Measurements from ENCODE around the gene RNASEH2A.

Gene RNASEH2A

DNA sequence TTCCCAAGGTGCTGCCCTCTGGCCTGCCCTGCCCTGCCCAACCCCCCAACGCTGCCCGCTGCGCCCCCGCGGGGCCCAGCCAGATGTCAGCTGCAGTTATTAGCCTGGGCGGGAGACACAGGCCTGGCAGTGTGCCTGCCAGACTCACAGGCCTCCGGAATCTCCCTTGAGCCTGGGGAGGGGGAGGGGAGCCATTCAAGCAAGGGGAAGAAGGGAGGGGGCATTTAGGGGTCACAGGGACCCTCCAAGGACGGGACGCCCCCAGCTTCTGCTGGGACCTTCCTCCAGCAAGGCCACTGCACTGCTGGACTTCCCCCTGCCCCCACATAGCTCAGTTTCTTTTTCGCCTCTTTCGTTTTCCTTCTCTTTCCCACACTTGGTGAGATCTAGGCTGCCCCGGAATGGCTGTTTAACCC lies 17.7 kb upstream of the RNASEH2A start:
- peaks cover 2% of the 10 kb centered on the region for H3K36me3 Mint-ChIP-seq
- no peaks in the 10 kb centered on the region for H3K9me3 Mint-ChIP-seq
- H3K4me3 Mint-ChIP-seq = peak overlapping the region; percentile 74
- H3K27me3 Mint-ChIP-seq = no peaks in the 10 kb centered on the region
- H3K4me1 Mint-ChIP-seq = peaks cover 17% of the 10 kb centered on the region
- H3K27ac Mint-ChIP-seq = peak overlapping the region; percentile 83

DNA sequence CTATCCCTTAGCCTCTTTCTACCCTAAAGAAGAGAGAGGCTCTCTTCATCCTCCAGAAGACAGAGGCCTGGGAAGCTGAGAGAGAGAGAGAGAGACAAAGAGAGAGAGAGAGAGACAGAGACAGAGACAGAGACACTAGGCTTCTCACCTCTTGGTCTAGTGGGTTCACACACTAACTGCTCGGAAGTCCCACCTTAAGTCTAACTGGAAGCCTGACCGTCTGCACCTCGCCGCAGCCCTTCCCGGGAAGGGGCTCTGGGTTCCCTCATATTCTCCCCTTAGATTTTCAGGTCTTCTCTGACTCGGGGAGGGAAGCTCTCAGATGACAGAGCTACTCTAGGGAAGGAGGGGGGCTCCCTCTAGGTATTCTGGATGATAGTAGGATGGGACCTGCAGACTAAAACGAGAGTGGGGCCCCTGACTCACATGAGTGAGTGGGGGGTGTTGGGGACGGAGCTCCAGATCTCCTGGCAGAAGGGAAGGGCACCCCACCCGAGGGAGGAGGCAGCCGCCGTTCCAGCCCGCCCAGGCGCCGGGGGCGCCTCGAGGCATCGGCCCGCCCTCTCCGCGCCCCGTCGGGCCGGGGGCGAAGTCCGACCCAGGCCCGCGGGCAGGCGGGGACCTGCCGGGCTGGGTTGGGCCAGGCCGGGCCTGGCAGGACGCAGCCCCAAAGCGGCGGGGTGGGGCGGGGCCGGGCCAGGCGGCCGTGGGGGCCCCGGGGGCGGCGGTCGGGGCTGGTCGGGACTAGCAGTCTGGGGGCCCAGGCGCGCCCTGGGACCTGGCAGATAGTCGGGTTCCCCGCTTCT lies 17.1 kb upstream of the RNASEH2A start:
- Mint-ChIP-seq H3K4me1 (peaks cover 20% of the 10 kb centered on the region), H3K9me3 (no peaks in the 10 kb centered on the region), H3K36me3 (peaks cover 2% of the 10 kb centered on the region), H3K27me3 (no peaks in the 10 kb centered on the region), H3K27ac (peak overlapping the region; percentile 83), H3K4me3 (peak overlapping the region; percentile 74)

DNA sequence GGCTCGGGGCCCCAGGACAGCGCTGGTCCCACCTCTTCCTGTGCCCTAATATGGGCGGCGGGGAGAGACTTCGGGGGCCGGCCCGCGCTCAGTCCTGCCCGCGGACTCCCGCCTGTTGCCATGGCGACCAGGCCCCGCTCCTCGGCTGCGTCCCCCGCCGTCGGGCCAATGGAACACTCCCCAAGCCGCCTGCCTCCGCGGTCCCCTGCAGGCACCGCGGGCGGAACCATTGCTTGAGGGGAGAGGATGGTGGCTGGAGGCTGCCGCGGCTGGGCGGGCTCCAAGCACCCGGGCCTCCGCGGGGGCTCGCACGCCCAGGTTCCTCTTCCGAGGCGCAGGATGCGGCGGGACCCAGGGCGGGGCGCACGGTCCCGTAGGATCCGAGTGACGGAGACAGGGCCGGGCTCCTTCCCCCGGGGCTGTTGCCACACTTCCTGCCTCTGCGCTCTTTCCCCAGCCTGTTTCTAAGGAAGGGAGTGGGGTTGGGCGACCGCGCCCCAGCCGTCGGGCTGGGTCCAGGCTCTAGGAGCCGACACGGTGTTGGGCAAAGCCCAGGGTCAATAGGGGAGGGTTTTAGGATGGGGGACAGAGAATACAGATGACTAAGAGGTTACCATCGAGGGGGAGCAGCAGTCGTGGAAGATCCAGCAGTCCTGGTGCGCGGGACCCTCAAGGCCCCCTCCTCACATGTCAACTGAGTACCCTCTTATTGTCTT lies 16.3 kb upstream of the RNASEH2A start:
- Mint-ChIP-seq H3K36me3 (peaks cover 2% of the 10 kb centered on the region), H3K4me1 (peaks cover 27% of the 10 kb centered on the region), H3K4me3 (peak overlapping the region; percentile 95), H3K27me3 (no peaks in the 10 kb centered on the region), H3K27ac (peak overlapping the region; percentile 95), H3K9me3 (no peaks in the 10 kb centered on the region)

DNA sequence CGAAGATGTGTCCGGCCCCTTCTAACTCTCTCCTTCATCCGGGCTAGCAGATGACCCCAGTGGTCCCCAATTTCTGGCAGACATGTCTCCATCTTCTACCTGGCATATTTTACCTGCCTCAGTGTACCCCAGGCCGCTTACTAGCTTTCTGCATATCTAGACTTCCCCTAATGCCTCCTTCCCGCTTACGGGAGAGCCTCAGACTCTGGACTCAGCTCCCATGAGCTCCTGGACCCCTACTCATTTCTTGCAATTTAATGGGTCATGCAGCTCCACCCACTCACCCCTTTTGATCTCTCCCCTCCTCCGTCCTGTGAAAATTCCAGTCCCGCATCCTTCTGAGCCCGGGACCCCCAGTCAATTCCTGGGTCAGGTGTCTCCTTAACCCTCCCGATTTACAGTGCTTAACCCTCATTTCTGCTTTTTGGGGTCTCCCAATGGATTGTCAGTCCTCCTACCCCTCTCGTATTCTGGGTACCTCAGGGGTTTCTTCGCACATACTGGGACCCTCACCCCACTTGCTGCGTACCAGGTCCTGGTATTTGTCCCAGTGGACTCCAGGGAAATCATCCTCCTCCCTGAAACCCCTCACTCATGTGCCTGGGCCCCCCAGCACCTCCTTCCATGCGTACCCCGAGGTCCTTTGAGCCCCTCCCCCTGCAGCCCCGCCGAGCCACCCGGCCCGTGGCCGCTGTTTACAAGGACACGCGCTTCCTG lies 15.6 kb upstream of the RNASEH2A start:
- H3K36me3 Mint-ChIP-seq = peaks cover 2% of the 10 kb centered on the region
- H3K27ac Mint-ChIP-seq = peak overlapping the region; percentile 95
- peak overlapping the region; percentile 95 for H3K4me3 Mint-ChIP-seq
- peaks cover 30% of the 10 kb centered on the region for H3K4me1 Mint-ChIP-seq
- H3K27me3 Mint-ChIP-seq = no peaks in the 10 kb centered on the region
- H3K9me3 Mint-ChIP-seq = no peaks in the 10 kb centered on the region

DNA sequence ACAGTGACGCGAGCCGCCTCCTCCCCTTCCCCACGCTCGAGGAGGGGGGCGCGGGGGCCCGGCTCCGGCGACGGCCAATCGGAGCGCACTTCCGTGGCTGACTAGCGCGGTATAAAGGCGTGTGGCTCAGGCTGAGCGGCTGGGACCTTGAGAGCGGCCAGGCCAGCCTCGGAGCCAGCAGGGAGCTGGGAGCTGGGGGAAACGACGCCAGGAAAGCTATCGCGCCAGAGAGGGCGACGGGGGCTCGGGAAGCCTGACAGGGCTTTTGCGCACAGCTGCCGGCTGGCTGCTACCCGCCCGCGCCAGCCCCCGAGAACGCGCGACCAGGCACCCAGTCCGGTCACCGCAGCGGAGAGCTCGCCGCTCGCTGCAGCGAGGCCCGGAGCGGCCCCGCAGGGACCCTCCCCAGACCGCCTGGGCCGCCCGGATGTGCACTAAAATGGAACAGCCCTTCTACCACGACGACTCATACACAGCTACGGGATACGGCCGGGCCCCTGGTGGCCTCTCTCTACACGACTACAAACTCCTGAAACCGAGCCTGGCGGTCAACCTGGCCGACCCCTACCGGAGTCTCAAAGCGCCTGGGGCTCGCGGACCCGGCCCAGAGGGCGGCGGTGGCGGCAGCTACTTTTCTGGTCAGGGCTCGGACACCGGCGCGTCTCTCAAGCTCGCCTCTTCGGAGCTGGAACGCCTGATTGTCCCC lies 14.9 kb upstream of the RNASEH2A start, which contains the start of gene JUNB:
Gene JUNB (plus strand): TSS at position 142 of the 706 bp plus-strand sequence. CDS start 286 bp downstream, at position 428.
- H3K27me3 Mint-ChIP-seq = no peaks in the 10 kb centered on the region
- no peaks in the 10 kb centered on the region for H3K9me3 Mint-ChIP-seq
- peaks cover 37% of the 10 kb centered on the region for H3K4me1 Mint-ChIP-seq
- H3K36me3 Mint-ChIP-seq = peaks cover 2% of the 10 kb centered on the region
- H3K4me3 Mint-ChIP-seq = peak within 1 kb of the TSS; percentile 95
- peak within 1 kb of the TSS; percentile 95 for H3K27ac Mint-ChIP-seq

DNA sequence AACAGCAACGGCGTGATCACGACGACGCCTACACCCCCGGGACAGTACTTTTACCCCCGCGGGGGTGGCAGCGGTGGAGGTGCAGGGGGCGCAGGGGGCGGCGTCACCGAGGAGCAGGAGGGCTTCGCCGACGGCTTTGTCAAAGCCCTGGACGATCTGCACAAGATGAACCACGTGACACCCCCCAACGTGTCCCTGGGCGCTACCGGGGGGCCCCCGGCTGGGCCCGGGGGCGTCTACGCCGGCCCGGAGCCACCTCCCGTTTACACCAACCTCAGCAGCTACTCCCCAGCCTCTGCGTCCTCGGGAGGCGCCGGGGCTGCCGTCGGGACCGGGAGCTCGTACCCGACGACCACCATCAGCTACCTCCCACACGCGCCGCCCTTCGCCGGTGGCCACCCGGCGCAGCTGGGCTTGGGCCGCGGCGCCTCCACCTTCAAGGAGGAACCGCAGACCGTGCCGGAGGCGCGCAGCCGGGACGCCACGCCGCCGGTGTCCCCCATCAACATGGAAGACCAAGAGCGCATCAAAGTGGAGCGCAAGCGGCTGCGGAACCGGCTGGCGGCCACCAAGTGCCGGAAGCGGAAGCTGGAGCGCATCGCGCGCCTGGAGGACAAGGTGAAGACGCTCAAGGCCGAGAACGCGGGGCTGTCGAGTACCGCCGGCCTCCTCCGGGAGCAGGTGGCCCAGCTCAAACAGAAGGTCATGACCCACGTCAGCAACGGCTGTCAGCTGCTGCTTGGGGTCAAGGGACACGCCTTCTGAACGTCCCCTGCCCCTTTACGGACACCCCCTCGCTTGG lies 14.1 kb upstream of the RNASEH2A start:
- peaks cover 38% of the 10 kb centered on the region for H3K4me1 Mint-ChIP-seq
- H3K9me3 Mint-ChIP-seq = no peaks in the 10 kb centered on the region
- peak overlapping the region; percentile 95 for H3K4me3 Mint-ChIP-seq
- no peaks in the 10 kb centered on the region for H3K27me3 Mint-ChIP-seq
- peak overlapping the region; percentile 87 for H3K27ac Mint-ChIP-seq
- H3K36me3 Mint-ChIP-seq = peaks cover 2% of the 10 kb centered on the region

DNA sequence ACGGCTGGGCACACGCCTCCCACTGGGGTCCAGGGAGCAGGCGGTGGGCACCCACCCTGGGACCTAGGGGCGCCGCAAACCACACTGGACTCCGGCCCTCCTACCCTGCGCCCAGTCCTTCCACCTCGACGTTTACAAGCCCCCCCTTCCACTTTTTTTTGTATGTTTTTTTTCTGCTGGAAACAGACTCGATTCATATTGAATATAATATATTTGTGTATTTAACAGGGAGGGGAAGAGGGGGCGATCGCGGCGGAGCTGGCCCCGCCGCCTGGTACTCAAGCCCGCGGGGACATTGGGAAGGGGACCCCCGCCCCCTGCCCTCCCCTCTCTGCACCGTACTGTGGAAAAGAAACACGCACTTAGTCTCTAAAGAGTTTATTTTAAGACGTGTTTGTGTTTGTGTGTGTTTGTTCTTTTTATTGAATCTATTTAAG lies 13.5 kb upstream of the RNASEH2A start:
- Mint-ChIP-seq H3K36me3 (peaks cover 2% of the 10 kb centered on the region), H3K9me3 (no peaks in the 10 kb centered on the region), H3K27ac (peak overlapping the region; percentile 98), H3K4me3 (peak overlapping the region; percentile 95), H3K27me3 (no peaks in the 10 kb centered on the region), H3K4me1 (peaks cover 38% of the 10 kb centered on the region)

DNA sequence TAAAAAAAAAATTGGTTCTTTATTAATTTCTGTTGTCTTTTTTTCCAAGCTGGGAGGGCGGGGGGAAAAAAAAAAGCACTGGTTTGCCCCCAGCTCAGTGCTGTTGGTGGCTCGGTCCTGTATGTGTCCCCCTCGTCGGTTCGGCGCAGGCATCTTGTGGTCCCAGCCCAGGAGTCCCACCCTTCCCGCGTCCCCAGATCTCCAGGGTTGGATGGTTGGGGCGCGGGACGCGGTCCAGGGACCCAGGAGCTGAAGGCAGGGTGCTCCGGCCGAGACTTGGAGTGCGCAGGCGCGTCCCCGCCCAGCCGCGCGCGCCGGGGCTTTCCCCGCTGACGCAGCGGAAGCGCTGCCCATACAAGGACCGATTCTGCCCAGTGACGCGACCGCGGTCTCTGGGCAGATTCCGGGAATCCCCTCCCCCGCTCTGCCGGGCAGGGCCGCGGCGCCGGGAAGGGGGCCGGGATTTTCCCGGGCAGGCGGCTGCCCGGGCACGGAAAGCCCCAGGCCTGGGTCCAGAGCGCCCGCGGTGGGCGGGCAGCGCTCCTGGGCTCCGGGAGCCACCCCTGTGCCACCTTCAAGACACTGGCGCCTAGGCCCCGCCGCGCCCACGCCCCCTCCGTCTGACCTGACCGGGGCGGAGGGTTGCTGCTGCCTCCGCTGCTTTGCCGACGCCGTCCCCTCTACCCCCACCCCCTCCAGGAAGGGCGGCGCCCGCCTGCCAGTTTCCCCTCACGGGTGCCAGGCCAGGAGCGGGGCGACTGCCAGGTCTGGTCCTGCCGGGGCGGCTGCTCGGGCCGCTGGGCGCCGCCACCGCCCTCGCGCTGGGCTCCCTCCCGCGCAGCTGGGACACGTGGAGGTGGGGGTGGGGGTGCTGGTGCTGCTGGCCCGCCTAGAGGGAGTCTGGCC lies 12.8 kb upstream of the RNASEH2A start:
- Mint-ChIP-seq H3K4me3 (peak overlapping the region; percentile 95), H3K27ac (peak overlapping the region; percentile 98), H3K9me3 (no peaks in the 10 kb centered on the region), H3K36me3 (peaks cover 2% of the 10 kb centered on the region), H3K27me3 (no peaks in the 10 kb centered on the region), H3K4me1 (peaks cover 38% of the 10 kb centered on the region)

DNA sequence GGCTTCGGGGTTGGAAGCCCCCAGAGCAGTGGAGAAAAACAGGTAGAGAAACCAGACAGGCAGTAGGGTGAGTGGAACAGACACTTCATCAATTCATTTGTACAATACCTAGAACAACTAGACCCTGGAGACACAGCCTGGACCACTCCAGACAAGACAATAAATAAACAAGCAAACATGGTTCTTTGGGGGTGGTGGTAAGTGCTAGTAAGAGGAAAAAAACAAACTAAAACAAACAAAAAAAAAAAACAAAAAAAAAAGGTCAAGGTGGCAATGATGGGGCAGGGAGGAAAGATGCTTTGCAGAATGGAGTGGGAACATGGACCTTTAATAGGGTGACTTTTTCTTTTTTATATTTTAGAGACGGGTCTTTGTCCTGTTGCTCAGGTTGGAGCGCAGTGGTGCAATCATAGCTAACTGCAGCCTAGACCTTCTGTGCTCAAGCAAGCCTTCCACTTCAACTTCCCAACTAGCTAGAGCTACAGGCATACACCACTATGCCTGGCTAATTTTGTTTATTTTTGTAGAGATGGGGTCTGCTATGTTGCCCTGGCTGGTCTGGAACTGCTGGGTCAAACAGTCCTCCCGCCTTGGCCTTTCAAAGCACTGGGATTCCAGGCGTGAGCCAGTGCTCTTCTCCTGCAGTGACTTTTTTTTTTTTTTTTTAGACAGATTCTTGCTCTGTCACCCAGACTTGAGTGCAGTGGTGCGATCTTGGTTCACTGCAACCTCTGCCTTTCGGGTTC lies 12.0 kb upstream of the RNASEH2A start:
- no peaks in the 10 kb centered on the region for H3K9me3 Mint-ChIP-seq
- peaks cover 2% of the 10 kb centered on the region for H3K36me3 Mint-ChIP-seq
- H3K27ac Mint-ChIP-seq = peak overlapping the region; percentile 89
- peaks cover 31% of the 10 kb centered on the region for H3K4me1 Mint-ChIP-seq
- H3K27me3 Mint-ChIP-seq = no peaks in the 10 kb centered on the region
- peak overlapping the region; percentile 83 for H3K4me3 Mint-ChIP-seq

DNA sequence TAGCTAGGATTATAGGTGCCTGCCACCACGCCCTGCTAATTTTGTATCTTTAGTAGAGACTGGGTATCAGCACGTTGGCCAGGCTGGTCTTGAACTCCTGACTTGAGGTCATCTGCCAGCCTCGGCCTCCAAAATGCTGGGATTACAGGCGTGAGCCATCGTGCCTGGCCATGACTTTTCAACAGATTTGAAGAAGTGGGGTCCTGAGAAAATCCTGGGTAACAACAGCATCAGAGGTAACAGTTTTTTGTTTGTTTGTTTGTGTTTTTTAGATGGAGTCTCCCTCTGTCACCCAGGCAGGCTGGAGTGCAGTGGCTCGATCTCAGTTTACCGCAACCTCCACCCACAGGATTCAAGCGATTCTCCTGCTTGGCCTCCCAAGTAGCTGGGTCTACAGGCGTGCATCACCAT lies 11.4 kb upstream of the RNASEH2A start:
- H3K4me3 Mint-ChIP-seq = peak overlapping the region; percentile 83
- no peaks in the 10 kb centered on the region for H3K27me3 Mint-ChIP-seq
- no peaks in the 10 kb centered on the region for H3K9me3 Mint-ChIP-seq
- peaks cover 2% of the 10 kb centered on the region for H3K36me3 Mint-ChIP-seq
- no peak overlapping the region for H3K27ac Mint-ChIP-seq
- peaks cover 36% of the 10 kb centered on the region for H3K4me1 Mint-ChIP-seq

DNA sequence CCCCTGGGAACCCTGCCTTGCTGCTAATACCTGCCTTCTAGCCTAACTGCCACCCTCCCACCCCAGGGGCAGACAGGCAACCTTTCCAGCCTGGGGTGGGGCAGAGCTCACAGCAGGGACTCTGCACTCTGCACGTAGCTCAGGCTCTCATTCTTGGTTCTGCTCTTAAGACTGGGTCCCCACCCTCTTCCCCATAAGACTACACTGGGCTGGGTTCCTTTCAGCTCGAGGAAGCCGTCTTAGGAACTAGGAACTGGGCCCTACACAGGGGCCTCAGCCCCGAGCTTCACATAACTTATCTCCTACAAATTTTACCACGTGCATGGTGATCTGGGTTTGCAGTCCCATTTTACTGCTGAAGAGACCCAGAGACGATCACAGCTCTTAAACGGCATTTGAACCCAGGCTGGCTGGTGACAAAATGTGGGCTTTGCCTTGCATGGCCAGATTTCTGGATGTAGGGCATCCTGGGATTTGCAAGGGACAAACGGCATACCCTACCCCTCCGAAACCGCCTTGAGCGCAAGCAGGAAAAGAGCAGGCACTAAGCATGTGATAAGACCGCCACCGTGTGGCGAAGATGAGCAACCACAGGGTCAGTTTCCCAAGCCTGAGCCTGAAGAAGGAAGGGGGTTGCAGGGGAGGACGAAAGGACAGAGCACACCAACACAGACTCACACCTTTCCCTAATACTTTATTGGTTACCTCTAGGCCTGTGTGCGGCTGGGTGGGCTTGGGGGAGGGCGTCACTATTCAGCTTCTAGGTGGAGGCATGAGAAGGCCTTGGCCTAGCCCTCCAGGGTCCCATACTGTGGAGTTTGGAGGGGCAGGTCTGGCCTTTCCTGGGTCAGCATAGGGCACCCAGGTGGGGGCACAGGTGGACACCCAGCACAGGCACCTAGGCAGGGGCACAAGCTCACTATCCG lies 10.0 kb upstream of the RNASEH2A start:
- Mint-ChIP-seq H3K36me3 (peaks cover 2% of the 10 kb centered on the region), H3K4me1 (peaks cover 39% of the 10 kb centered on the region), H3K9me3 (no peaks in the 10 kb centered on the region), H3K27me3 (no peaks in the 10 kb centered on the region), H3K27ac (peak overlapping the region; percentile 87), H3K4me3 (peak overlapping the region; percentile 80)

DNA sequence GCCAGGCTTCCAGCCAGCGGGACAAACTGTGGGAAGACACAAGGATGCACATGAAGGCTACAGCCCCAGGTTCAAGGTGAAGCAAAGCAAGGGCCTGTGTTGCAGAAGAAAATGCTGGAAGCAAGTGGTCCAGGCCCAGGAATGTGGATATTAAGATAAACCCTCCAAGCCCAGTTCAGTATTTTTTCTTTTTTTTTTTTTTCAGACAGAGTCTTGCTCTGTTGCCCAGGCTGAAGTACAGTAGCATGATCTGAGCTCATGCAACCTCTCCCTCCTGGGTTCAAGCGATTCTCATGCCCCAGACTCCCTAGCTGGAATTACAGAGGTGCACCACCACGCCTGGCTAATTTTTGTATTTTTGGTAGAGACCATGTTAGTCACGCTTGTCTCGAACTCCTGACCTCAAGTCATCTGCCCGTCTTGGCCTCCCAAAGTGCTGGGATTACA lies 9.2 kb upstream of the RNASEH2A start:
- Mint-ChIP-seq H3K27ac (no peak overlapping the region), H3K4me1 (peaks cover 41% of the 10 kb centered on the region), H3K27me3 (no peaks in the 10 kb centered on the region), H3K9me3 (no peaks in the 10 kb centered on the region), H3K36me3 (peaks cover 2% of the 10 kb centered on the region), H3K4me3 (no peak overlapping the region)
